Measurements from ENCODE around the gene LUC7L3. TPM values are rescaled to one million over a fixed set of nuclear protein-coding genes. Genes with fewer than 3 reads are reported as not detected.

The LUC7L3 gene
- total and polyA plus RNA-seq, 2 experiments from 2014 or later, result 69.3 to 501 TPM

DNA sequence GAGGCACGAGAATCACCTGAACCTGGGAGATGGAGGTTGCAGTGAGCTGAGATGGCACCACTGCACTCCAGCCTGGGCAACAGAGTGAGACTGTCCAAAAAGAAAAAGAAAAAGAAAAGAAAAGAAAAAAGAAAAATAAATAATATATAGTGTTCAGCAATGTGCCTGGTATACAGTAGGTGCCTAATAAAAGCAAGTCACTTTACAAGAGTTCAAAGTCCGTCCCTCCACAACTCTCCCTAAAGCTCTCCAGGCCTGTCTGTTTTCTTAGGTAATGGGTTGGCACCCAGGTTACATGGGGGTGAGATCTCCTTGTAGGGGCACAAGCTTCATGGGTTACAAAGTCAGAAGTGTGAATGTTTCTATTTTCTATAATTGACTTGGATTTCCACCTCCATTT, 64.5 kb downstream of the LUC7L3 start (continued):
- TF ChIP-seq CREB1 (CRISPR knock-in tag; IDR thresholded peaks at IDR 0.05; ENCODE audit: low read depth), result no peak
- no peak for TF ChIP-seq ZNF114 (CRISPR knock-in tag; IDR thresholded peaks at IDR 0.05)
- TF ChIP-seq NANOG (IDR thresholded peaks at IDR 0.05; ENCODE audit: borderline replicate concordance), result no peak
- no peak for TF ChIP-seq STAT1 (IDR thresholded peaks at IDR 0.05; ENCODE audit: unreplicated experiment)
- no peak for TF ChIP-seq EZH2 (IDR thresholded peaks at IDR 0.05; ENCODE audit: low read depth, unreplicated experiment)
- TF ChIP-seq POLR2AphosphoS5 (IDR thresholded peaks at IDR 0.05; ENCODE audit: low read depth), result no peak
- TF ChIP-seq, protein P1, sequence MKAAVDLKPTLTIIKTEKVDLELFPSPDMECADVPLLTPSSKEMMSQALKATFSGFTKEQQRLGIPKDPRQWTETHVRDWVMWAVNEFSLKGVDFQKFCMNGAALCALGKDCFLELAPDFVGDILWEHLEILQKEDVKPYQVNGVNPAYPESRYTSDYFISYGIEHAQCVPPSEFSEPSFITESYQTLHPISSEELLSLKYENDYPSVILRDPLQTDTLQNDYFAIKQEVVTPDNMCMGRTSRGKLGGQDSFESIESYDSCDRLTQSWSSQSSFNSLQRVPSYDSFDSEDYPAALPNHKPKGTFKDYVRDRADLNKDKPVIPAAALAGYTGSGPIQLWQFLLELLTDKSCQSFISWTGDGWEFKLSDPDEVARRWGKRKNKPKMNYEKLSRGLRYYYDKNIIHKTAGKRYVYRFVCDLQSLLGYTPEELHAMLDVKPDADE (IDR thresholded peaks at IDR 0.05), result no peak

DNA sequence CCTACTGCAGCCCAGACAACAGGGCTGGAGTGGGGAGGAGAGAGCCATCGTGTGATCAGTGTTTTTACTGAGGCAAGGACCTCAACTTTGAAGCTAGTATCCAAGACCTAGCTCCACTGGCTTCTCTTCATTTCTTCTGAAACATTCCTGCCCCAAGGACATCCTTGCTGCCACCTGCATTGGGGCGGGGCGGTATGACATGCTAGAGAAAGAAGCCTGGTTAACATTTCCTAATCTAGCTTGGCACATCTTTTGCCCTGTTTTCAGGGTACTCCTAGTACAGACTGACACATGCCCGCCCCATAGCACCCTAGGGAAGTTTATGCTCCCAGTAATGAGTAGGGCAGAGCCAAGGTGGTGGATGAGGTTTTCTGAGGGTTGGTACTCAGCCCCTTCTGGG, 65.7 kb downstream of the LUC7L3 start:
- Histone ChIP-seq H3K36me3 (ENCODE audit: insufficient read depth) (no peaks in the 10 kb centered on the region), H3F3A (replicated peaks; ENCODE audit: low read depth) (no peaks in the 10 kb centered on the region), H3K27ac (ENCODE audit: low read depth) (no peak overlapping the region), H3K79me2 (replicated peaks; ENCODE audit: insufficient read depth) (no peaks in the 10 kb centered on the region), H4K20me1 (replicated peaks; ENCODE audit: insufficient read depth) (no peaks in the 10 kb centered on the region), H2AFZ (no peak overlapping the region), H3K4me3 (no peak overlapping the region), H3K9me2 (ENCODE audit: insufficient read depth) (no peaks in the 10 kb centered on the region), H3K4me2 (no peak overlapping the region), H3K4me1 (ENCODE audit: insufficient read depth) (peaks cover 3% of the 10 kb centered on the region), H3K27me3 (ENCODE audit: insufficient read depth) (no peaks in the 10 kb centered on the region)
- DNase-seq (ENCODE audit: low spot score) (no peak), ATAC-seq (no peak)
- Mint-ChIP-seq H3K9me3 (no peaks in the 10 kb centered on the region), H3K27me3 (ENCODE audit: insufficient read depth, low read depth, poor library complexity) (peaks cover 9% of the 10 kb centered on the region), H3K27ac (no peak overlapping the region), H3K4me3 (no peak overlapping the region), H3K36me3 (ENCODE audit: low read depth) (no peaks in the 10 kb centered on the region), H3K4me1 (peaks cover 3% of the 10 kb centered on the region)
- TF ChIP-seq, protein P2, sequence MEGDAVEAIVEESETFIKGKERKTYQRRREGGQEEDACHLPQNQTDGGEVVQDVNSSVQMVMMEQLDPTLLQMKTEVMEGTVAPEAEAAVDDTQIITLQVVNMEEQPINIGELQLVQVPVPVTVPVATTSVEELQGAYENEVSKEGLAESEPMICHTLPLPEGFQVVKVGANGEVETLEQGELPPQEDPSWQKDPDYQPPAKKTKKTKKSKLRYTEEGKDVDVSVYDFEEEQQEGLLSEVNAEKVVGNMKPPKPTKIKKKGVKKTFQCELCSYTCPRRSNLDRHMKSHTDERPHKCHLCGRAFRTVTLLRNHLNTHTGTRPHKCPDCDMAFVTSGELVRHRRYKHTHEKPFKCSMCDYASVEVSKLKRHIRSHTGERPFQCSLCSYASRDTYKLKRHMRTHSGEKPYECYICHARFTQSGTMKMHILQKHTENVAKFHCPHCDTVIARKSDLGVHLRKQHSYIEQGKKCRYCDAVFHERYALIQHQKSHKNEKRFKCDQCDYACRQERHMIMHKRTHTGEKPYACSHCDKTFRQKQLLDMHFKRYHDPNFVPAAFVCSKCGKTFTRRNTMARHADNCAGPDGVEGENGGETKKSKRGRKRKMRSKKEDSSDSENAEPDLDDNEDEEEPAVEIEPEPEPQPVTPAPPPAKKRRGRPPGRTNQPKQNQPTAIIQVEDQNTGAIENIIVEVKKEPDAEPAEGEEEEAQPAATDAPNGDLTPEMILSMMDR (conservative IDR thresholded peaks at IDR 0.05; ENCODE audit: low read depth in 2 of 2), result no peak
- TF ChIP-seq, protein P1 (IDR thresholded peaks at IDR 0.05), result no peak

- Histone ChIP-seq H4K20me1 (replicated peaks; ENCODE audit: insufficient read depth) (no peaks in the 10 kb centered on the region), H3K9me2 (ENCODE audit: insufficient read depth) (no peaks in the 10 kb centered on the region), H3K36me3 (ENCODE audit: insufficient read depth) (no peaks in the 10 kb centered on the region), H3K27ac (ENCODE audit: low read depth) (no peak overlapping the region), H3K4me1 (ENCODE audit: insufficient read depth) (peaks cover 8% of the 10 kb centered on the region), H2AFZ (no peak overlapping the region), H3F3A (replicated peaks; ENCODE audit: low read depth) (no peaks in the 10 kb centered on the region), H3K79me2 (replicated peaks; ENCODE audit: insufficient read depth) (no peaks in the 10 kb centered on the region), H3K27me3 (ENCODE audit: insufficient read depth) (no peaks in the 10 kb centered on the region), H3K4me2 (no peak overlapping the region), H3K4me3 (no peak overlapping the region)
- Mint-ChIP-seq H3K9me3 (no peaks in the 10 kb centered on the region), H3K36me3 (ENCODE audit: low read depth) (no peaks in the 10 kb centered on the region), H3K27me3 (ENCODE audit: insufficient read depth, low read depth, poor library complexity) (peaks cover 9% of the 10 kb centered on the region), H3K4me1 (peaks cover 8% of the 10 kb centered on the region), H3K4me3 (no peak overlapping the region), H3K27ac (no peak overlapping the region; the same call in 1 of the 2 replicates)
- TF ChIP-seq, protein P2 (conservative IDR thresholded peaks at IDR 0.05; ENCODE audit: low read depth in 2 of 2), result no peak
- TF ChIP-seq ZNF114 (CRISPR knock-in tag; IDR thresholded peaks at IDR 0.05), result no peak
- no peak for TF ChIP-seq JUNB (IDR thresholded peaks at IDR 0.05; ENCODE audit: unreplicated experiment)
- no peak for TF ChIP-seq POLR2AphosphoS5 (IDR thresholded peaks at IDR 0.05; ENCODE audit: low read depth)
- TF ChIP-seq ZNF331 (CRISPR knock-in tag; IDR thresholded peaks at IDR 0.05; ENCODE audit: low read depth), result no peak
- no peak for TF ChIP-seq CREB1 (CRISPR knock-in tag; IDR thresholded peaks at IDR 0.05; ENCODE audit: low read depth)
- no peak for DNase-seq (ENCODE audit: low spot score)
- ATAC-seq, result no peak
Measured at GRCh38 chr17:50785946-50786570, 66.7 kb downstream of the LUC7L3 start.

Data from GM23338 (cell line).